CD4-positive, alpha-beta T cell (primary cell): ENCODE results near the gene IGFL1. TPM values are rescaled to one million over a fixed set of nuclear protein-coding genes. Genes with fewer than 3 reads are reported as not detected.
"Not testable (repeated sequence)": the region's sequence is repeated elsewhere in the genome, so short reads cannot be mapped to it uniquely, and the experiment has no call there.

ENCODE experiments used
- ATAC-seq: fragments of 200-7000 bp; cut with Tn5 transposase; one replicate; pipeline ENCODE4 v1.10.0; 2022; ENCODE audit warnings: mild to moderate bottlenecking; ENCODE audit not compliant: poor library complexity
- CTCF ChIA-PET: fragments of 350-600 bp; sonication (Branson Sonifier 250); formaldehyde crosslinking; loops from one replicate; lab custom pipeline; 2021; ENCODE audit warnings: antibody characterized with exemption, inconsistent platforms; lab: Charles Lee
- POLR2A ChIA-PET: fragments of 350-600 bp; sonication (Branson Sonifier 250); formaldehyde crosslinking; loops from one replicate; lab custom pipeline; 2021; ENCODE audit warnings: antibody characterized with exemption, inconsistent platforms; lab: Charles Lee
- DNase-seq, 14 experiments: peaks; one replicate each; pipeline ENCODE4 v3.0.0-alpha.2; 2013 to 2020; ENCODE audit warnings: mixed read lengths in 2 of 14
- H3K27ac ChIP-seq, 2 donors: one replicate each; pipeline versions ENCODE4 v1.5.1 to v1.7.0; 2013; ENCODE audit warnings: low read length in 2 of 2, low read depth in 1 of 2, mild to moderate bottlenecking in 1 of 2
- H3K27me3 ChIP-seq, 2 experiments: 1 replicate in 1 of 2; 2 replicates in 1 of 2; pipeline versions ENCODE4 v1.6.1 to v1.7.0; 2013; ENCODE audit warnings: low read length in 2 of 2, control low read depth in 1 of 2, mild to moderate bottlenecking in 1 of 2, moderate library complexity in 1 of 2; ENCODE audit not compliant: insufficient read depth in 2 of 2, control insufficient read depth in 1 of 2
- H3K36me3 ChIP-seq: one replicate; pipeline ENCODE4 v1.6.1; 2013; ENCODE audit warnings: low read length, control low read depth; ENCODE audit not compliant: insufficient read depth
- H3K4me1 ChIP-seq: one replicate; pipeline ENCODE4 v1.6.1; 2013; ENCODE audit warnings: low read length, control low read depth; ENCODE audit not compliant: insufficient read depth
- H3K4me3 ChIP-seq: one replicate; pipeline ENCODE4 v1.5.1; 2013; ENCODE audit warnings: mild to moderate bottlenecking, low read length, moderate library complexity
- H3K9me3 ChIP-seq, 2 experiments: 1 replicate in 1 of 2; 2 replicates in 1 of 2; pipeline versions ENCODE4 v1.6.1 to v1.7.0; 2013; ENCODE audit warnings: low read length in 2 of 2, mild to moderate bottlenecking in 2 of 2, control low read depth in 1 of 2, moderate library complexity in 1 of 2; ENCODE audit not compliant: control insufficient read depth in 1 of 2, insufficient read depth in 1 of 2
- H3K27ac Mint-ChIP-seq: one replicate; pipeline ENCODE4 v1.8.0; 2020; ENCODE audit warnings: mixed read lengths
- H3K27me3 Mint-ChIP-seq: one replicate; pipeline ENCODE4 v1.8.0; 2021; ENCODE audit warnings: mixed read lengths
- H3K36me3 Mint-ChIP-seq: one replicate; pipeline ENCODE4 v1.8.0; 2021; ENCODE audit warnings: low read depth, mixed read lengths
- H3K4me1 Mint-ChIP-seq: one replicate; pipeline ENCODE4 v1.8.0; 2021; ENCODE audit warnings: low read depth, mixed read lengths
- H3K4me3 Mint-ChIP-seq: one replicate; pipeline ENCODE4 v1.8.0; 2020; ENCODE audit warnings: mild to moderate bottlenecking, mixed read lengths
- H3K9me3 Mint-ChIP-seq: one replicate; pipeline ENCODE4 v1.8.0; 2020; ENCODE audit warnings: mixed read lengths
- intact Hi-C, 2 experiments: fragments of 100-400 bp; cut with DNase I in 1 of 2; cut with micrococcal nuclease in 1 of 2; formaldehyde crosslinking; loops; one replicate each; pipeline versions ENCODE4 v1.15.1 to v1.9.0; 2023 to 2025; cut with DNase I, micrococcal nuclease
- total RNA-seq, 174 experiments: library from RNA in 2 of 174; stranded (reverse) in 2 of 174; gene quantifications; one replicate each; pipeline ENCODE4 v1.2.3 and lab custom pipeline; 2021 to 2026
- TF ChIP-seq, protein P1 (sequence below): fragments of 200-600 bp; IDR thresholded peaks from one replicate; pipeline ENCODE4 v1.8.0; 2022; ENCODE audit warnings: antibody characterized with exemption, mild to moderate bottlenecking

Gene IGFL1
- total RNA-seq, 2 experiments from 2014 or later: not detected

DNA sequence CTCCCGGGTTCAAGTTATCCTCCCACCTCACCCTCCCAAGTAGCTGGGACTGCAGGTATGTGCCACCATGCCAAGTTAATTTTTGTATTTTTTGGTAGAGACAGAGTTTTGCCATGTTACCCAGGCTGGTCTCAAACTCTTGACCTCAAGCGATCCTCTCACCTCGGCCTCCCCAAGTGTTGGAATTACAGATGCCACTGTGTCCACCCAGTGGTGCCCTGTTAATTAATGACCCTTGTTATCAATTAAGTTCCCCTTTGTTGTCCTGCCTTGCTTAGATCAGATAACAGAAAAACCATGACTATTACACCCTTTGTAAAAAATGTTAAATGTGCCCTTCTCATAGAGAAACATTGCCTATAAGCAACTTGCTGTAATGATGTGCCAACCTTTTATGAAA lies 34.4 kb upstream of the IGFL1 start:
- ATAC-seq (no peak), DNase-seq (no peak)
- Mint-ChIP-seq H3K36me3 (no peaks in the 10 kb centered on the region), H3K27ac (no peak overlapping the region), H3K4me1 (no peaks in the 10 kb centered on the region), H3K27me3 (peaks cover 60% of the 10 kb centered on the region), H3K9me3 (no peaks in the 10 kb centered on the region), H3K4me3 (no peak overlapping the region)
- Histone ChIP-seq H3K27ac (no peak overlapping the region), H3K36me3 (no peaks in the 10 kb centered on the region), H3K27me3 (peaks cover 14% of the 10 kb centered on the region in 2 experiments), H3K4me3 (no peak overlapping the region), H3K9me3 (no peaks in the 10 kb centered on the region), H3K4me1 (no peaks in the 10 kb centered on the region)
- ChIA-PET CTCF (no interaction called here), POLR2A (no interaction called here)
- TF ChIP-seq, protein P1, sequence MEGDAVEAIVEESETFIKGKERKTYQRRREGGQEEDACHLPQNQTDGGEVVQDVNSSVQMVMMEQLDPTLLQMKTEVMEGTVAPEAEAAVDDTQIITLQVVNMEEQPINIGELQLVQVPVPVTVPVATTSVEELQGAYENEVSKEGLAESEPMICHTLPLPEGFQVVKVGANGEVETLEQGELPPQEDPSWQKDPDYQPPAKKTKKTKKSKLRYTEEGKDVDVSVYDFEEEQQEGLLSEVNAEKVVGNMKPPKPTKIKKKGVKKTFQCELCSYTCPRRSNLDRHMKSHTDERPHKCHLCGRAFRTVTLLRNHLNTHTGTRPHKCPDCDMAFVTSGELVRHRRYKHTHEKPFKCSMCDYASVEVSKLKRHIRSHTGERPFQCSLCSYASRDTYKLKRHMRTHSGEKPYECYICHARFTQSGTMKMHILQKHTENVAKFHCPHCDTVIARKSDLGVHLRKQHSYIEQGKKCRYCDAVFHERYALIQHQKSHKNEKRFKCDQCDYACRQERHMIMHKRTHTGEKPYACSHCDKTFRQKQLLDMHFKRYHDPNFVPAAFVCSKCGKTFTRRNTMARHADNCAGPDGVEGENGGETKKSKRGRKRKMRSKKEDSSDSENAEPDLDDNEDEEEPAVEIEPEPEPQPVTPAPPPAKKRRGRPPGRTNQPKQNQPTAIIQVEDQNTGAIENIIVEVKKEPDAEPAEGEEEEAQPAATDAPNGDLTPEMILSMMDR: no peak
- intact Hi-C loops: no loop called here

- H3K36me3 ChIP-seq, H3K4me3 Mint-ChIP-seq, H3K4me1 ChIP-seq, H3K36me3 Mint-ChIP-seq, H3K27ac Mint-ChIP-seq, H3K9me3 ChIP-seq, H3K4me1 Mint-ChIP-seq, H3K4me3 ChIP-seq, H3K9me3 Mint-ChIP-seq, intact Hi-C loops, ATAC-seq, H3K27ac ChIP-seq, POLR2A ChIA-PET, DNase-seq, H3K27me3 ChIP-seq, CTCF ChIA-PET: not testable (repeated sequence)
- H3K27me3 Mint-ChIP-seq: peaks cover 52% of the 10 kb centered on the region
Measured at GRCh38 chr19:46195919-46196318, 33.6 kb upstream of the IGFL1 start.

DNA sequence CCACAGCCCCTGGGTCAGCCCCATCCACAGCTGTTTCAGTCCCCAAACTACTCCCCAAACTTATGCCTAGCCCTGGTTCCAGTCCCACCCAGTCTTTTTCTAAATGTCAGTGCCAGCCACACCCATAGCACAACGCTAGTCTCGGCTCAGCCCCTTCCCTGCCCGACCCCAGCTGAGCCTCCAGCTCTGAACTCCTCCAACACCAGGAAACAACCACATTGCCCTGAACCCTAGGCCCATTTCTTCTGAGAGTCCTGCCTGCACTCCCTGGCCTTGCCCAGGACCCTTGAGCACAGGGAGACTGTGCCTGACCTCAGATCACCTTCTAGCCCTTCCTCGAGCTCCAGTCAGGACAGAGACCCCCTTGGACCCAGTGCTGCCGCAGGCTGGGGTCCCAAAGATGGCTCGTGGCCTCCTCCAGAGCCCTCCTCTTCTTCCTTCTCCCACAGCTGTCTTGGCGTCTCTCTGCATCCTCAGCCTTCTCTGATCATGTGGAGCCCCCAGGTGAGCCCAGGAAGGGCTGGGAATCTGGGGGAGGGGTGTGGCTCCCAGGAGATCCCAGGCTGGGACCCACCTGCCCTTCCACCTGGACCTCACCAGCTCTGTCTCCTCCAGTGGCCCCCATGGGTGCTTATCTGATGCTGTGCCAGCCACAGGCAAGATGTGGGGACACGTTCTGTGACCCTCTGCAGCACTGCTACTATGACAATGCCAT lies 33.0 kb upstream of the IGFL1 start:
- intact Hi-C loops: no loop called here
- ChIA-PET POLR2A (no interaction called here), CTCF (no interaction called here)
- peaks cover 6 to 8% of the 10 kb centered on the region in 2 experiments for H3K27me3 ChIP-seq
- no peak for DNase-seq
- Mint-ChIP-seq H3K9me3 (no peaks in the 10 kb centered on the region), H3K27me3 (peaks cover 50% of the 10 kb centered on the region), H3K27ac (no peak overlapping the region), H3K4me3 (no peak overlapping the region), H3K36me3 (no peaks in the 10 kb centered on the region), H3K4me1 (no peaks in the 10 kb centered on the region)
- H3K36me3 ChIP-seq: no peaks in the 10 kb centered on the region
- H3K27ac ChIP-seq: no peak overlapping the region
- ATAC-seq: no peak
- no peaks in the 10 kb centered on the region for H3K4me1 ChIP-seq
- H3K9me3 ChIP-seq: no peaks in the 10 kb centered on the region
- no peak overlapping the region for H3K4me3 ChIP-seq
- TF ChIP-seq, protein P1: no peak
